Activated CD8-positive, alpha-beta memory T cell treated with anti-CD3 and anti-CD28 coated beads, Interleukin-2, amount 50 U/mL, for 48 hours (primary cell): Measurements from ENCODE around the gene LAMA2.
"Not testable (repeated sequence)": the region's sequence is repeated elsewhere in the genome, so short reads cannot be mapped to it uniquely, and the experiment has no call there.

Experiments
- DNase-seq: peaks from one replicate; pipeline ENCODE4 v3.0.0-alpha.2; 2020

LAMA2 gene

GRCh38 chr6:129014302-129014701 lies 131.4 kb downstream of the LAMA2 start:
- DNase-seq = no peak

GRCh38 chr6:129015721-129016120 lies 132.8 kb downstream of the LAMA2 start:
- DNase-seq = no peak

GRCh38 chr6:129016844-129017243 lies 133.9 kb downstream of the LAMA2 start:
- no peak for DNase-seq

GRCh38 chr6:129022011-129022553 lies 139.1 kb downstream of the LAMA2 start:
- no peak for DNase-seq

GRCh38 chr6:129026601-129027000 lies 143.7 kb downstream of the LAMA2 start:
- no peak for DNase-seq

GRCh38 chr6:129029778-129030177 lies 146.8 kb downstream of the LAMA2 start:
- no peak for DNase-seq

GRCh38 chr6:129030215-129030614 lies 147.3 kb downstream of the LAMA2 start:
- DNase-seq = no peak

GRCh38 chr6:129031051-129031599 lies 148.2 kb downstream of the LAMA2 start:
- no peak for DNase-seq

- no peak for DNase-seq
Measured at GRCh38 chr6:129032602-129033001, 149.7 kb downstream of the LAMA2 start.

- DNase-seq = no peak
Measured at GRCh38 chr6:129033180-129033579, 150.2 kb downstream of the LAMA2 start.

GRCh38 chr6:129033581-129033980 lies 150.6 kb downstream of the LAMA2 start:
- DNase-seq = no peak

- no peak for DNase-seq
Measured at GRCh38 chr6:129041563-129041962, 158.6 kb downstream of the LAMA2 start.

- no peak for DNase-seq
Measured at GRCh38 chr6:129046526-129046925, 163.6 kb downstream of the LAMA2 start.

GRCh38 chr6:129047834-129048233 lies 164.9 kb downstream of the LAMA2 start:
- no peak for DNase-seq

GRCh38 chr6:129050086-129050485 lies 167.1 kb downstream of the LAMA2 start:
- DNase-seq = no peak

GRCh38 chr6:129053143-129053542 lies 170.2 kb downstream of the LAMA2 start:
- DNase-seq = not testable (repeated sequence)

- no peak for DNase-seq
Measured at GRCh38 chr6:129055796-129056195, 172.9 kb downstream of the LAMA2 start.

GRCh38 chr6:129059650-129060049 lies 176.7 kb downstream of the LAMA2 start:
- no peak for DNase-seq

GRCh38 chr6:129069006-129069405 lies 186.1 kb downstream of the LAMA2 start:
- no peak for DNase-seq

- no peak for DNase-seq
Measured at GRCh38 chr6:129073051-129073450, 190.1 kb downstream of the LAMA2 start.

- DNase-seq = no peak
Measured at GRCh38 chr6:129073691-129074395, 190.9 kb downstream of the LAMA2 start.

- DNase-seq = no peak
Measured at GRCh38 chr6:129084406-129084805, 201.5 kb downstream of the LAMA2 start.

- DNase-seq = not testable (repeated sequence)
Measured at GRCh38 chr6:129088481-129088880, 205.5 kb downstream of the LAMA2 start.

GRCh38 chr6:129089357-129089756 lies 206.4 kb downstream of the LAMA2 start:
- DNase-seq = no peak

GRCh38 chr6:129094147-129094546 lies 211.2 kb downstream of the LAMA2 start:
- no peak for DNase-seq
